ENCODE results near the gene C5orf63.

DNA sequence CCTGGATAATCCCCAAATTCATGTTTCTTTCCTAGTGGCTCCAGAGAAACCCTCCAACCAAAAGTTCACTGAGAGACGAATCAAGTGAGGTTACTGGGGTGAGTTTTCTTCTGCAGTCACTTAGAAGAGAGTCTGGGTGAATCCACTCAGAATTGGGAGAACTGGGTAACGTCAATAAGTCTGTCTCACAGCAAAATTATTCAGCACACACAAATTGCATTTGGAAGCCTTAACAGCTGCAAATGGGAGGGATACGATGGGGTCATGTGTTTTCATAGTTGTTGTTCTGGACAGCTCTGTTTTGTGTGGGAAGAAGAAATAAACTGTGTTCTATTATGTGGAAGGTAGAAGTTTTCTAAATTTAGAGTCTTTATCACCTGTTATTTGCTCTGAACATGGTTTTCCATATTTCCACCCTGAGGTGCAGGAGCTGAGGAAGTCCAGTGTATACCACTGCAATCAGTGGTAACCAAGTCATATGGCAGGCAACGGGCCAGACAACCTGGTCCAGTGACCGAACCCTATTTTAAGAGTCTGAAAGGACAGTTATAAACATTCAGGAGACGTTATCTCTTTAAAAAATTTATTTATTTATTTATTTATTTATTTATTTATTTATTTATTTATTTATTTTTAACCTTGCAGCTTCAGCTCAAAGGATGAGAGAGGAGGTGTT lies 64.9 kb downstream of the C5orf63 start:
- TF ChIP-seq, protein P1, sequence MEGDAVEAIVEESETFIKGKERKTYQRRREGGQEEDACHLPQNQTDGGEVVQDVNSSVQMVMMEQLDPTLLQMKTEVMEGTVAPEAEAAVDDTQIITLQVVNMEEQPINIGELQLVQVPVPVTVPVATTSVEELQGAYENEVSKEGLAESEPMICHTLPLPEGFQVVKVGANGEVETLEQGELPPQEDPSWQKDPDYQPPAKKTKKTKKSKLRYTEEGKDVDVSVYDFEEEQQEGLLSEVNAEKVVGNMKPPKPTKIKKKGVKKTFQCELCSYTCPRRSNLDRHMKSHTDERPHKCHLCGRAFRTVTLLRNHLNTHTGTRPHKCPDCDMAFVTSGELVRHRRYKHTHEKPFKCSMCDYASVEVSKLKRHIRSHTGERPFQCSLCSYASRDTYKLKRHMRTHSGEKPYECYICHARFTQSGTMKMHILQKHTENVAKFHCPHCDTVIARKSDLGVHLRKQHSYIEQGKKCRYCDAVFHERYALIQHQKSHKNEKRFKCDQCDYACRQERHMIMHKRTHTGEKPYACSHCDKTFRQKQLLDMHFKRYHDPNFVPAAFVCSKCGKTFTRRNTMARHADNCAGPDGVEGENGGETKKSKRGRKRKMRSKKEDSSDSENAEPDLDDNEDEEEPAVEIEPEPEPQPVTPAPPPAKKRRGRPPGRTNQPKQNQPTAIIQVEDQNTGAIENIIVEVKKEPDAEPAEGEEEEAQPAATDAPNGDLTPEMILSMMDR (IDR thresholded peaks at IDR 0.05; ENCODE audit: low read depth, low read length), result no peak
- TF ChIP-seq EZH2phosphoT487 (IDR thresholded peaks at IDR 0.05; ENCODE audit: low read depth), result no peak

All from OCI-LY3 (cell line).